ENCODE measurements around the gene RSL24D1. TPM values are rescaled to one million over a fixed set of nuclear protein-coding genes. Genes with fewer than 3 reads are reported as not detected.

The RSL24D1 gene
- total RNA-seq, 1 experiment from 2014 or later = 87.0 TPM

- ChIA-PET CTCF (no interaction called here), POLR2A (ENCODE audit: unreplicated experiment) (no interaction called here)
- Histone ChIP-seq H4K20me1 (ENCODE audit: insufficient read depth) (no peaks in the 10 kb centered on the region), H3K27ac (no peak overlapping the region), H3K79me2 (ENCODE audit: low read depth) (no peaks in the 10 kb centered on the region), H2AFZ (no peak overlapping the region), H3F3A (ENCODE audit: insufficient read depth, low read depth) (peaks cover 14% of the 10 kb centered on the region; the same call in 1 of the 2 replicates), H3K36me3 (ENCODE audit: low read depth) (no peaks in the 10 kb centered on the region), H3K4me2 (no peak overlapping the region), H3K27me3 (ENCODE audit: insufficient read depth, low read depth) (no peaks in the 10 kb centered on the region), H3K9me2 (ENCODE audit: insufficient read depth) (no peaks in the 10 kb centered on the region), H3K4me1 (replicated peaks; ENCODE audit: insufficient read depth) (peaks cover 25% of the 10 kb centered on the region), H3K4me3 (no peak overlapping the region), H3K9me3 (ENCODE audit: insufficient read depth, low read depth) (no peaks in the 10 kb centered on the region)
- intact Hi-C loops (cut with micrococcal nuclease; ENCODE audit: unreplicated experiment) = no loop called here
- no TSS peak for BruUV-seq (replicated peaks)
- DNase-seq = no peak
- TF ChIP-seq CTCF (conservative IDR thresholded peaks at IDR 0.05) = no peak
- TF ChIP-seq EZH2 (IDR thresholded peaks at IDR 0.05; ENCODE audit: low read depth) = no peak
Observed at GRCh38 chr15:55224892-55225291, 28.2 kb upstream of the RSL24D1 start.

- H3K4me1 ChIP-seq (replicated peaks; ENCODE audit: insufficient read depth) = peaks cover 23% of the 10 kb centered on the region
- H3F3A ChIP-seq (ENCODE audit: insufficient read depth, low read depth) = peaks cover 14% of the 10 kb centered on the region; the same call in 1 of the 2 replicates
- no TSS peak for BruUV-seq (replicated peaks)
- no peaks in the 10 kb centered on the region for H3K9me2 ChIP-seq (ENCODE audit: insufficient read depth)
- no peaks in the 10 kb centered on the region for H4K20me1 ChIP-seq (ENCODE audit: insufficient read depth)
- no peaks in the 10 kb centered on the region for H3K79me2 ChIP-seq (ENCODE audit: low read depth)
- no peaks in the 10 kb centered on the region for H3K9me3 ChIP-seq (ENCODE audit: insufficient read depth, low read depth)
- H3K4me2 ChIP-seq = no peak overlapping the region
- intact Hi-C loops (cut with micrococcal nuclease; ENCODE audit: unreplicated experiment) = no loop called here
- TF ChIP-seq CTCF (conservative IDR thresholded peaks at IDR 0.05) (no peak), EZH2 (IDR thresholded peaks at IDR 0.05; ENCODE audit: low read depth) (no peak)
- DNase-seq = no peak
- no peaks in the 10 kb centered on the region for H3K36me3 ChIP-seq (ENCODE audit: low read depth)
- no peaks in the 10 kb centered on the region for H3K27me3 ChIP-seq (ENCODE audit: insufficient read depth, low read depth)
- H2AFZ ChIP-seq = no peak overlapping the region
- ChIA-PET CTCF (no interaction called here), POLR2A (ENCODE audit: unreplicated experiment) (no interaction called here)
- no peak overlapping the region for H3K4me3 ChIP-seq
- H3K27ac ChIP-seq = peak overlapping the region; percentile 84; the same call in 1 of the 2 replicates
Observed at GRCh38 chr15:55222588-55222987, 25.8 kb upstream of the RSL24D1 start.

GRCh38 chr15:55221090-55222011 is 24.6 kb upstream of the RSL24D1 start:
- CTCF ChIA-PET = interaction anchor here (0.6 to 1.0 kb wide), 2 partner anchors 53 to 214 kb away, joined by 3 read pairs; no protein-coding TSS in a partner anchor
- no peaks in the 10 kb centered on the region for H4K20me1 ChIP-seq (ENCODE audit: insufficient read depth)
- DNase-seq = peak; percentile 33 to 92
- TSS peak; percentile 90 for BruUV-seq (replicated peaks)
- POLR2A ChIA-PET (ENCODE audit: unreplicated experiment) = interaction anchor here (0.6 kb wide), 2 partner anchors 40 to 407 kb away, joined by 3 to 27 read pairs; no protein-coding TSS in a partner anchor
- H3K9me2 ChIP-seq (ENCODE audit: insufficient read depth) = no peaks in the 10 kb centered on the region
- H3K9me3 ChIP-seq (ENCODE audit: insufficient read depth, low read depth) = no peaks in the 10 kb centered on the region
- peaks cover 23% of the 10 kb centered on the region for H3K4me1 ChIP-seq (replicated peaks; ENCODE audit: insufficient read depth)
- H3K36me3 ChIP-seq (ENCODE audit: low read depth) = no peaks in the 10 kb centered on the region
- H3K27ac ChIP-seq = peak overlapping the region; percentile 84
- H3K4me3 ChIP-seq = peak overlapping the region; percentile 31; the same call in 1 of the 2 replicates
- intact Hi-C loops (cut with micrococcal nuclease; ENCODE audit: unreplicated experiment) = loop anchor here (1.0 kb wide), 1 partner anchor 69 kb away; no protein-coding TSS in a partner anchor
- H3K27me3 ChIP-seq (ENCODE audit: insufficient read depth, low read depth) = no peaks in the 10 kb centered on the region
- TF ChIP-seq CTCF (conservative IDR thresholded peaks at IDR 0.05) (no peak), EZH2 (IDR thresholded peaks at IDR 0.05; ENCODE audit: low read depth) (no peak)
- H3F3A ChIP-seq (ENCODE audit: insufficient read depth, low read depth) = peaks cover 14% of the 10 kb centered on the region; the same call in 1 of the 2 replicates
- no peaks in the 10 kb centered on the region for H3K79me2 ChIP-seq (ENCODE audit: low read depth)
- H2AFZ ChIP-seq = peak overlapping the region; percentile 65
- peak overlapping the region; percentile 74 for H3K4me2 ChIP-seq
